HG02973 (cell line): Measurements from ENCODE around the gene MUC4.
"Not testable (repeated sequence)": the region's sequence is repeated elsewhere in the genome, so short reads cannot be mapped to it uniquely, and the experiment has no call there.

Experiments
- ATAC-seq: cut with Tn5 transposase; IDR thresholded peaks from one replicate; pipeline ENCODE4 v1.9.1; 2021; ENCODE audit warnings: moderate library complexity; ENCODE audit not compliant: unreplicated experiment

Gene MUC4

GRCh38 chr3:195839260-195840010 lies 27.7 kb upstream of the MUC4 start:
- ATAC-seq: no peak

GRCh38 chr3:195838714-195839113 lies 27.0 kb upstream of the MUC4 start:
- no peak for ATAC-seq

- no peak for ATAC-seq
Measured at GRCh38 chr3:195836476-195837135, 24.9 kb upstream of the MUC4 start.

GRCh38 chr3:195835791-195836190 lies 24.1 kb upstream of the MUC4 start:
- no peak for ATAC-seq

- no peak for ATAC-seq
Measured at GRCh38 chr3:195834675-195835583, 23.2 kb upstream of the MUC4 start.

- no peak for ATAC-seq
Measured at GRCh38 chr3:195829897-195830254, 18.1 kb upstream of the MUC4 start.

- ATAC-seq: no peak
Measured at GRCh38 chr3:195828762-195829161, 17.0 kb upstream of the MUC4 start.

- ATAC-seq: no peak
Measured at GRCh38 chr3:195825857-195826804, 14.4 kb upstream of the MUC4 start.

- ATAC-seq: no peak
Measured at GRCh38 chr3:195825191-195825588, 13.5 kb upstream of the MUC4 start.

- not testable (repeated sequence) for ATAC-seq
Measured at GRCh38 chr3:195824425-195825190, 12.9 kb upstream of the MUC4 start.

GRCh38 chr3:195823999-195824398 lies 12.3 kb upstream of the MUC4 start:
- ATAC-seq: no peak

- ATAC-seq: no peak
Measured at GRCh38 chr3:195823280-195823679, 11.6 kb upstream of the MUC4 start.

GRCh38 chr3:195822131-195822696 lies 10.5 kb upstream of the MUC4 start:
- ATAC-seq: no peak

- ATAC-seq: no peak
Measured at GRCh38 chr3:195821403-195822130, 9.8 kb upstream of the MUC4 start.

- no peak for ATAC-seq
Measured at GRCh38 chr3:195820901-195821300, 9.2 kb upstream of the MUC4 start.

- no peak for ATAC-seq
Measured at GRCh38 chr3:195820186-195820585, 8.5 kb upstream of the MUC4 start.

GRCh38 chr3:195818301-195818700 lies 6.6 kb upstream of the MUC4 start:
- no peak for ATAC-seq

GRCh38 chr3:195817578-195818135 lies 5.9 kb upstream of the MUC4 start:
- no peak for ATAC-seq
